SKM-1 (cell line): ENCODE data around the gene EEF1E1.

Source experiments
- DNase-seq: peaks from one replicate; lab custom pipeline; 2025; ENCODE audit not compliant: unreplicated experiment; lab: John Stamatoyannopoulos, UW

EEF1E1 gene

DNA sequence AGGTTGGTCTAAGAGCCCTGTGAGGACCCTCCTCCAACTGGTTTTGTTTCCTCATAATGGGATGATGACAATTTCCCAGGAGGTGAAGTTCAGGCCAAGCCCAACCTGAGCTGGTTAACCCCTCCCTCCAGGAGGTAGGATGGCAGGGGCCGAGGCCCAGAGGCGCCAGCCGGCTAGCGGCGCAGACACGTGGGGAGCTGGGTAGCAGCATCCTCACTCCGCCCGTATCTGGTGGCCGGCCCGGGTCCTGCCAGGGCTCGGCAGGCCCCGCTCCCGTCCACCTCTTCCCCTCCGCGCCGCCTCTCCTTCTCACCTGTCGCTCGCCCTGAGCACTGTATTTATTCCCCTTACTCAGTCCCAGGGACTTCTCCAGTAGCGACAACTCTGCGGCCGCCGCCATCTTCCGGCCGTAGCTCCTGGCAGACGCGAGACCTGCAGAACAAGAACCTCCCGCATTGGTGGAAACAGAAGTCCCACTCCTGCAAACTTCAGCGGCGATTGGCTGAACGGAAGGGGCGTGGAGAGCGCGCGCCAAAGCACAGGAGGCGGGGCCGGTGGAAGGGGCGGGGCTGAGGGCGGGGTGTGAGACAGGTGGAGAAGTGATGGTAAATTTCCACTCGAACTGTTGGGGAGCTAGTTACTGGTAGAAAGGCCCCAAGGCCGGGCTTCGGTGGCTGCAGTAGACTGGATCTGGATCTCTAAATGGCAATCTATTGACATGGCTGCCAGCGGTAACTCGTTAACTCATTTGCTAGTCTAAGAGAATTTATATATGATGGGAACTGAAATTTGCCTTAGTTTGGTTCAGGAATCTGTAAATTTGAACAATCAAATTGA is at the start of gene EEF1E1:
TSS of gene EEF1E1 (minus strand) at position 427 of the 837 bp plus-strand sequence. CDS start at position 400, 27 bp downstream.
- peak; percentile 89 for DNase-seq

DNA sequence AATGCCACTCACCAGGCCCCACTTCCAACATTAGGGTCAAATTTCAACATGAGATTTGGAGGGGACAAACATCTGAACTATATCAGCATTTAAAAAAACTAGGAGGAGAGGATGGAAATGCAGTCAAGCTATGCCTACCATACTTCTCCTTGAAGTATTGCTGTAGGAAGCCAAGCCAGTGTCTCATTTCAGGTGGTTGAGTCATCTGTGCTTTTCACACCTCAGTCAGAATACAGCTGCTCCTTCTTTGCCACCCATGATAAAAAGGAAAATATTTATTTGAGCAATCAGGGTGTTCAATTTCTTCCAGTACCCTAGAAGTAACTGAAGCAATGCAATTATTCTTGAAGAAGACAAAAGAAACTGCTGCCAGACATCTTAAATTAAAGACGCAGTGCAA is 47.0 kb upstream of the EEF1E1 start:
- DNase-seq: no peak

GRCh38 chr6:8143945-8144344 is 41.6 kb upstream of the EEF1E1 start:
- no peak for DNase-seq

GRCh38 chr6:8139451-8139850 is 37.1 kb upstream of the EEF1E1 start:
- no peak for DNase-seq

- no peak for DNase-seq
Measured at GRCh38 chr6:8137529-8137939, 35.2 kb upstream of the EEF1E1 start.

GRCh38 chr6:8135276-8135675 is 32.9 kb upstream of the EEF1E1 start:
- no peak for DNase-seq

- no peak for DNase-seq
Measured at GRCh38 chr6:8132130-8132529, 29.8 kb upstream of the EEF1E1 start.

DNA sequence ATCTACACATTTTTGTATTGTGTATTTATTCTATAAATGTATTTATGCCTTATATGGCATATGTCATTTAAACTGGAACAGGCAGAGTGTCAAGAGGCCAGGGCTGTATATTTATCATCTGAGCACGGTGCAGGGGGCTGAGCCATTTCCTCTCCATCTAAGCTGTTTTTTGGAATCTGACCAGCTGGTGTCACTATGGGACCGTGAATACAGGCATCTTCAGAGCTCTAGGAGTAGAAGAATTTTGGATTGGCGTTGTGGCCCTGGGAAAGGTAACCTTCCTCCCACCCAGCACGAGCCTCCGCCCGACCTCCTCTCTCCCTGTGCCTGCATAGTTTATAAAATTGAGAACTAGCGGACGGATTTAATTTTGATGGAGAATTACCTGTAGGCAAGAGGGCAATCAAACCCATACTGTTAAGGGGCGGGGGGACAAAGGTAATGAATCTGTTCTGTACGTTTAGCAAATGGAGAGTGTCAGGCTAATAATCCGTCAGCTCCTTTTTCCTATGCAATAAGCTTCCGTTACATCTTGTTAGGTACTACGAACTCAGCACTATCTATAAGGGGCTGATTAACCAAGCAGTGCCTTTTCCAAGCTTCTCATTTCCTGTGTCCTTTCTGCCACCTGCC is 29.0 kb upstream of the EEF1E1 start:
- DNase-seq: peak; percentile 23

DNA sequence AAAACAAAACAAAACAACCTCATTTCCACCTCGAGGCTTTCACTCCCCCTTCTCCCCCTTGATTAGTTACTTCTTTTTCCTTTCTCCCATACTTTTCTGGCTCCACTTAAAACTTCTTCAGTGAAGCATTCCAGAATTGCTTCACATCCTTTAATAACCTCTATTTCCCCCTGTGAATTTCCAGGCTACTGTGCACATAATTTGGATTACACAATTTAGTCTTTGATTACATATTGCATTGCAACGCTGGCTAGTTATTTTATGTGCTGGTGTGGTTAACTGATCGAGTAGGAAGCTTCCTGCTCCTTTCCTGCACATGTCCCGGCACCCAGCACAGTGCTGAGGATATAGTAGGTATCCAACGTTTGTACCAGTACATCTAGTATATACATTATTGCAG is 28.1 kb upstream of the EEF1E1 start:
- no peak for DNase-seq

DNA sequence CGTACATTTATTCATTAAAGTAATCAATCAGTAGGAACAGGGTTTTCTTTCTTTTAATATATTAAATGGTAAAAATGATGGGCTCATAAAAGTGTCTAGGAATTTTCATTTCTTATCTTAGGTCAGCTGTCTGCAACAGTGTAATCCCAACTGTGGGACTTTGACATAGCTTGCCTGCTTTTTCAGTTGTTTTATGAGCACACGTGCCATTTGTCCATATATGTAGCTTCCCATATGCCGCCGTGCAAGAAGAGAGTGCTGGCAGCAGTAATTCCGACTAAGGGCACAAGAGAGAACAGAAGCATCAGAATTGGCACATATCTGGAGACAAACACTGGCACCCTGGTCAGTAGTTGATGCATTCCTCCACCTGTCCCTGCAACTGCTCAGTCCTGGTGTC is 20.9 kb upstream of the EEF1E1 start:
- no peak for DNase-seq

DNA sequence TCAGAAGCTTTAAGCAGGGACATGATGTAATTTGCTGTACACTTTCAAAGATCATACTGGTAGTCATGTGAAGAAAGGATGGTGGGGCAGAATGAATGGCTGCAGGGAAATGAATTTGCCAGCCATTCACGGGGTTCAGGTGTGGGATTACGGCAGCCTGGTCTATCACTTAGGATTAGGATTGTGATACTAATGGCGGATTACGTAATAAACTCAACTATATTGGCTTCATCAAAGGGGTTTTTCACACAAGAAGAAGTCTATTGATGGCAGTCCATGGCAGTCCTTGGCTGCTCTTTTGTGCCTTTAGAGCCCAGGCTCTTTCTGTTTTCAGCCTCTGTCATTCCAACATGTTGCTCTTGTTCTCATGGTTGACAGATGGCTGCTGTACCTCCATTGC is 12.6 kb upstream of the EEF1E1 start:
- no peak for DNase-seq

DNA sequence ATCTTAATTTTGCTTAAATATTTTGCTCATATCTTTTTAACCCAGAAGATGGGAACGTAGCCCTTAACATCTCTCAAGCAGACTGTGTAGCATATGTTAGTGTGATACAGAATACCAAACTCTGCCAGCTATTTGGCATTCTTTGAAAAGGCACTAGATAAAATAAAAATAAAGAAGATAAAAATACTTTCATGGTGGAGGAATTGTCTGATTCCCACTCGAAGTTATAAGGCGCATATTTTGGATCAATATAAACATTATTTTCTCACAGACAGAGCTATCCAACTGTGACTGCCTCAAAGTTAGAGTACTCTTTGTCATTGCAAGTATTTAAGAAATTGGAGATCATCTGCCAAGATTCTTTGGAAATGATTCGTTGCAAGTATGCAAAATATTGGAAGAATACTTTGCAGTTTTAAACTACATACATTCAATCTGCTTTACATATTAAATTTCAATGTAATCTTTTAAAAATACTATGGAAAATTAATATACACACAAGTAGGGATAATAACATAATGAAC is 10.8 kb upstream of the EEF1E1 start:
- no peak for DNase-seq

DNA sequence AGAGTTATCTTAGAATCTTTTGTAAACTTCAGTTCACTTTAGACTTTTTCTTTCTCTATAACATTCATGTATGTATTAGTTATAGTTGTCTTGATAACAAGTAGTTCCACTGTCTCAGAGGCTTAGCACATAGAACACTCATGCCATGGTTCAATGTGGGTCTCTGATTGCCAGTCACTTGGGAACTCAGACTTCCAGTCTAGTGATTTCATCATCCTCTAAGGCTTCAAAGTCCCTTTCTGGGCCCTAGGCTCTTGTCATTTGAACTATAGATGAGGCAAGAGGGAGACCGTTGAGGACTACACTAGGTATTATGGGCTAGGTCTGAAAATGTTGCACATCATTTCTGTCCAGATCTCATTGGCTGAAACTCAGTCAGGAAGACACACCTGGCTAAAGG is 8.4 kb upstream of the EEF1E1 start:
- DNase-seq: no peak

- DNase-seq: no peak
Measured at GRCh38 chr6:8110117-8110721, 7.9 kb upstream of the EEF1E1 start.

DNA sequence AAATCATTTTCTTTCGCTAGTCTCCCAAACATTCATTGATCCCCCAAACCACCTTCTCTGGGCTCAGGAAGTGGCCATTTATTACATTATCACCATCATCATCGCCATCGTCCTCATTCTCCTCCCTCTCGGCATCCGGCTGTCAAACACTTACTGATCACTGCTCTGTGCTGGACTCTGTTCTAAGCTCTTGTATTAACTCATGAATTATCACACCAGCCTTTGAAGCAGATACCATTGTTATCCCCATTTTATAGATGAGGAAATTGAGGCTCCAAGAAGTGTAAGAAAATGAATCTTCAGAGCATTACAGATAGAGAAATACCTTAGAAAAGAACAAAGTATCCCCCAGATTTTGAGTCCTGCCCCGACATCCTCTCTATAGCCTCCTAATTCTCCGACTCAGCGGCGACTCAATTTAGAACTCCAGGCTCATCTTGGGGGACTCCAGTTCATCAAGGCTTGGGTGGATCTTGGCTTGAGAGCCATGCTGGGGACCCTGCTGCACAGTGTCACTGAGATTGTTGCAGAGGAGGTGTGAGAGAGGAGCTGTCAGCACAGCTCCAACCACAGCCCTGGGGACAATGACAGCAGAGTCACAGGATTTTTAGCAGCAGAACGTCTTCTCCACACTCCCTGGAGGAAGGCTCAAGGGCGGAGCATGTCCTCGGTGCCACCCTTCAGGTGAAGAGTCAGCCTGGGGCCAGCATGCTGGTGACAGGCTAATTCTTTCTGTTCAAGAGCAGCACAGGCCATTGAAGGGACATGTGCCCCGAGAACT is 6.6 kb upstream of the EEF1E1 start:
- DNase-seq: no peak

DNA sequence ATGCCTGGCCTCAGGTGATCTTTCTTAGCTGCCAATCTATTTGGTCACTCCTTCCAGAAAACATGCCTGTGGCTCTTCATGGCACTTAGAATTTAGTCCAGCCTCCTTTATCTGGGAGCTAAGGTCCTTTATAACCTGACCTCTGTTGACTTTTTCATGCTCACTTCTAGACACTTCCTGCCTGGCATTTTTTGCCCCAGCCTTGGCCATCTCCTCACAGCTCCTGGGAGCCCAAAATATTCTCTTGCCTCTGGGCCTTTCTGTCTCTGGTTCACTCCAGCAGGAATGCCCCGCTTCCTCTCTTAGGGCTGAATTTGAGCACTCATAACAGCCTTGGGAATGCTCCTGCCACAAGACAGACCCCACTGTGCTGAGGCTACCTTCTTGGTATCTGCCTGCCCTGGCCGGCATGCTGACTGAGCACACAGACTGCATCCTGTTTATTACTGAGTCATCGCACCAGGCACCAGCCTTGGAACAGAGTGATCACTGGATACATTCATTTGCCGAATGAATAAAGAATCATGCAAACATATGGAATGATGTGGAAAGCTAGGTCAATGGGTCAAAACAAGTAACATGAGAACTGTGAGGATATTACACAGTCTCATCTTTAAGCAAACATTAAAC is 5.8 kb upstream of the EEF1E1 start:
- no peak for DNase-seq

DNA sequence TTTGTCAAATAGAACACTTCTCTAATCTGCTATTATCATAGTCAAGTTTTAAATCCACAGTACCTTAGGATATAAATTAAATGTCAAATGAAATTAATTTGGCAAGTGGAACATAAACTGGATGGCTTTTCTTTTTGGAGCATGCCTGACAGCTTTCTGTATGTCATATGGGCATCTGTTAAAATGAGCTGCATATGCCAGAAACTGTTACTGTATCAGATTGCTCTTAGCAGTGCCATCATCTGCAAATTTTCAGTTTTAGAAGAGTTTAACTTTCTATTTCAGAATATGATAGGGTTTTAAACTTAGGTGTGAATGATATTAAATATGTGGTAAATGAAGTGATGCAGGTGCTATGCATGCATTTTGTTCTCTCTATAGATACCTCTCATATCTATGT is 3.4 kb upstream of the EEF1E1 start:
- no peak for DNase-seq

GRCh38 chr6:8103726-8104125 is 1.4 kb upstream of the EEF1E1 start:
- no peak for DNase-seq

DNA sequence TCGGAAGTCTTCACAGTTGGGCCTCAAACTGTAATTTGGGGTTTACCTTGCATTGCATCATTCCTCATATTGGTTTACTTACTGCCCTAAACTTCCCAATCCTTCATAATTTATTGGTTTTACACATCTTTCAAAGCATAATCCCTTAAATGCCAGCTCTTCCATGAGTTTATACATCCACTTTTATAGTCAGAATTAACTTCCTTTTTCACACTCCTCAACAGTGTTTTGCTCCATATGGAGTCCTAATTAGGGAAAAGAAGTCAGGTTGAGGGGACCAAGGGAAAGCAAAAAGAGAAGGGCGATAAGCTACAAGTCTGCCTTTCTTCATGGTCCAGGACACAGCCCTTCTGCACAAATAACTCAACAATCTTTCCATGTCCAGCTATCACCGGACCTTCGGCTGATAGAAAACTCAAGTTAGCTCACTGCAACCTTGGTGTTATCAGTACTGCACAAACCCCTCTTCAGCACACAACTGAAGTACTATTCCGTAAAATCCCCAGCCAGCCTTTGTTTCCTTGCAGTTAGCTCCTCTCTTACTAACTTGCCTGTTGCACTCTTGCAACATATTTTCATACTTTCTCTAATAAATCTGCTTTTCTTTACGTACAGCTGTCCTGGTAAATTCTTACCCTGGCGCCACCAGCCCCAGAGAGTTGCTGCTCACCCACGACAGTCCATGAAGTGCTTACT is 2.0 kb downstream of the EEF1E1 start:
- DNase-seq: no peak

GRCh38 chr6:8090650-8091049 is 11.7 kb downstream of the EEF1E1 start:
- DNase-seq: no peak
